HG03095 (cell line): ENCODE measurements around the gene AQR.
"Not testable (repeated sequence)": the region's sequence is repeated elsewhere in the genome, so short reads cannot be mapped to it uniquely, and the experiment has no call there.

Experiments used
- ATAC-seq: cut with Tn5 transposase; IDR thresholded peaks from one replicate; pipeline ENCODE4 v1.9.1; 2021; ENCODE audit warnings: moderate library complexity; ENCODE audit not compliant: unreplicated experiment

Gene AQR

GRCh38 chr15:34818526-34818925, 151.0 kb downstream of the AQR start:
- no peak for ATAC-seq

- ATAC-seq: no peak
Observed at GRCh38 chr15:34815836-34816235, 153.7 kb downstream of the AQR start.

- no peak for ATAC-seq
Observed at GRCh38 chr15:34813446-34814190, 155.9 kb downstream of the AQR start.

GRCh38 chr15:34812868-34813365, 156.6 kb downstream of the AQR start:
- not testable (repeated sequence) for ATAC-seq

GRCh38 chr15:34812369-34812768, 157.2 kb downstream of the AQR start:
- ATAC-seq: no peak

- ATAC-seq: no peak
Observed at GRCh38 chr15:34810443-34811129, 159.0 kb downstream of the AQR start.

GRCh38 chr15:34809186-34809585, 160.4 kb downstream of the AQR start:
- no peak for ATAC-seq

- ATAC-seq: no peak
Observed at GRCh38 chr15:34808016-34808415, 161.5 kb downstream of the AQR start.

- not testable (repeated sequence) for ATAC-seq
Observed at GRCh38 chr15:34807241-34807640, 162.3 kb downstream of the AQR start.

- no peak for ATAC-seq
Observed at GRCh38 chr15:34804776-34805175, 164.8 kb downstream of the AQR start.

GRCh38 chr15:34804113-34804512, 165.4 kb downstream of the AQR start:
- no peak for ATAC-seq

- ATAC-seq: no peak
Observed at GRCh38 chr15:34802803-34803750, 166.5 kb downstream of the AQR start.

- no peak for ATAC-seq
Observed at GRCh38 chr15:34802371-34802770, 167.2 kb downstream of the AQR start.
